HEK293 (cell line): ENCODE measurements around the gene VPS37C.
"Not testable (repeated sequence)": the region's sequence is repeated elsewhere in the genome, so short reads cannot be mapped to it uniquely, and the experiment has no call there.

ENCODE experiments used
- CTCF ChIA-PET: fragments of 350-600 bp; formaldehyde crosslinking; extraction: SDS; loops from one replicate; lab custom pipeline; 2021; ENCODE audit warnings: antibody characterized with exemption; lab: Yijun Ruan, JAX
- POLR2A ChIA-PET: fragments of 300-600 bp; formaldehyde crosslinking; extraction: SDS; loops from one replicate; lab custom pipeline; 2020; ENCODE audit warnings: antibody characterized with exemption, inconsistent platforms; lab: Yijun Ruan, JAX
- H3K27ac ChIP-seq: fragments of 200-500 bp; sonication (Bioruptor generic); 2 replicates; pipeline ENCODE4 v1.5.1; 2014; ENCODE audit warnings: low read depth, low read length, control low read depth, inconsistent platforms; ENCODE audit errors: extremely low read depth
- H3K36me3 ChIP-seq, 2 experiments: fragments of 200-500 bp in 1 of 2; sonication (Bioruptor generic) in 1 of 2; 1 replicate in 1 of 2; 2 replicates in 1 of 2; pipeline ENCODE4 v1.5.1; 2014 to 2017; ENCODE audit warnings: inconsistent platforms in 2 of 2, low read length in 2 of 2; ENCODE audit not compliant: control insufficient read depth in 2 of 2, insufficient read depth in 1 of 2
- H3K4me1 ChIP-seq: fragments of 200-500 bp; sonication (Bioruptor generic); 2 replicates; pipeline ENCODE4 v1.5.1; 2014; ENCODE audit warnings: mild to moderate bottlenecking, low read length, inconsistent platforms; ENCODE audit not compliant: control insufficient read depth, insufficient read depth
- H3K4me3 ChIP-seq: 2 replicates; pipeline ENCODE4 v1.5.1; 2011; ENCODE audit warnings: low read depth, mild to moderate bottlenecking, control low read depth, low read length, moderate library complexity
- H3K9me3 ChIP-seq: fragments of 200-500 bp; sonication (Bioruptor generic); 2 replicates; pipeline ENCODE4 v1.5.1; 2014; ENCODE audit warnings: low read depth, low read length, inconsistent platforms; ENCODE audit not compliant: control insufficient read depth, insufficient read depth
- EGR2 ChIP-seq: fragments of 450-650 bp; formaldehyde crosslinking; IDR thresholded peaks from 2 replicates; pipeline ENCODE4 v1.5.1; 2016; ENCODE audit warnings: low read depth, missing biosample characterization, missing genetic modification characterization
- ELK4 ChIP-seq: IDR thresholded peaks from 2 replicates; pipeline ENCODE4 v1.6.1; 2011; ENCODE audit warnings: mild to moderate bottlenecking, low read depth, low read length, borderline replicate concordance
- KLF10 ChIP-seq: fragments of 450-650 bp; IDR thresholded peaks from 2 replicates; pipeline ENCODE4 v1.5.1; 2018; ENCODE audit warnings: missing biosample characterization, mild to moderate bottlenecking, missing genetic modification characterization
- KLF9 ChIP-seq: fragments of 450-650 bp; formaldehyde crosslinking; IDR thresholded peaks from 2 replicates; pipeline ENCODE4 v1.5.1; 2016; ENCODE audit warnings: missing biosample characterization, missing genetic modification characterization, low read depth
- MYNN ChIP-seq: fragments of 450-650 bp; formaldehyde crosslinking; IDR thresholded peaks from 2 replicates; pipeline ENCODE4 v1.5.1; 2016; ENCODE audit warnings: missing biosample characterization, missing genetic modification characterization, borderline replicate concordance
- WT1 ChIP-seq: fragments of 450-650 bp; formaldehyde crosslinking; IDR thresholded peaks from 2 replicates; pipeline ENCODE4 v1.5.1; 2016; ENCODE audit warnings: missing biosample characterization, missing genetic modification characterization
- ZFHX2 ChIP-seq: fragments of 450-650 bp; formaldehyde crosslinking; conservative IDR thresholded peaks from 2 replicates; pipeline ENCODE4 v1.5.1; 2016; ENCODE audit warnings: missing biosample characterization, missing genetic modification characterization
- ZNF37A ChIP-seq: fragments of 450-650 bp; IDR thresholded peaks from 2 replicates; pipeline ENCODE4 v1.5.1; 2018; ENCODE audit warnings: missing biosample characterization, missing genetic modification characterization
- ZNF677 ChIP-seq: fragments of 450-650 bp; IDR thresholded peaks from 2 replicates; pipeline ENCODE4 v1.5.0; 2018; ENCODE audit warnings: missing biosample characterization, mild to moderate bottlenecking, missing genetic modification characterization, moderate library complexity
- TF ChIP-seq, protein P1 (sequence below): fragments of 450-650 bp; formaldehyde crosslinking; IDR thresholded peaks from 2 replicates; pipeline ENCODE4 v1.5.1; 2017; ENCODE audit warnings: missing biosample characterization, missing genetic modification characterization
- TF ChIP-seq, protein P2 (sequence below): fragments of 450-650 bp; IDR thresholded peaks from 2 replicates; pipeline ENCODE4 v1.5.1; 2018; ENCODE audit warnings: missing biosample characterization, mild to moderate bottlenecking, missing genetic modification characterization

VPS37C gene

GRCh38 chr11:61161190-61162091 lies at the start of gene VPS37C (continued):
- TF ChIP-seq ZFHX2 (tag by site-specific recombination) (peak; percentile 84), KLF10 (tag by site-specific recombination) (peak; percentile 77; the same call in 1 of the 2 replicates), ZNF677 (tag by site-specific recombination) (no peak), WT1 (tag by site-specific recombination) (no peak; the same call in 1 of the 2 replicates), KLF9 (tag by site-specific recombination) (peak; percentile 82), EGR2 (tag by site-specific recombination) (0 out of 2 replicates have a peak, but pooled peaks have one; percentile 21), ZNF37A (tag by site-specific recombination) (no peak), MYNN (no peak), ELK4 (peak; percentile 64; the same call in 1 of the 2 replicates)
- TF ChIP-seq, protein P1, sequence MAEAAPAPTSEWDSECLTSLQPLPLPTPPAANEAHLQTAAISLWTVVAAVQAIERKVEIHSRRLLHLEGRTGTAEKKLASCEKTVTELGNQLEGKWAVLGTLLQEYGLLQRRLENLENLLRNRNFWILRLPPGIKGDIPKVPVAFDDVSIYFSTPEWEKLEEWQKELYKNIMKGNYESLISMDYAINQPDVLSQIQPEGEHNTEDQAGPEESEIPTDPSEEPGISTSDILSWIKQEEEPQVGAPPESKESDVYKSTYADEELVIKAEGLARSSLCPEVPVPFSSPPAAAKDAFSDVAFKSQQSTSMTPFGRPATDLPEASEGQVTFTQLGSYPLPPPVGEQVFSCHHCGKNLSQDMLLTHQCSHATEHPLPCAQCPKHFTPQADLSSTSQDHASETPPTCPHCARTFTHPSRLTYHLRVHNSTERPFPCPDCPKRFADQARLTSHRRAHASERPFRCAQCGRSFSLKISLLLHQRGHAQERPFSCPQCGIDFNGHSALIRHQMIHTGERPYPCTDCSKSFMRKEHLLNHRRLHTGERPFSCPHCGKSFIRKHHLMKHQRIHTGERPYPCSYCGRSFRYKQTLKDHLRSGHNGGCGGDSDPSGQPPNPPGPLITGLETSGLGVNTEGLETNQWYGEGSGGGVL (tag by site-specific recombination), result peak; percentile 10; the same call in 1 of the 2 replicates
- TF ChIP-seq, protein P2, sequence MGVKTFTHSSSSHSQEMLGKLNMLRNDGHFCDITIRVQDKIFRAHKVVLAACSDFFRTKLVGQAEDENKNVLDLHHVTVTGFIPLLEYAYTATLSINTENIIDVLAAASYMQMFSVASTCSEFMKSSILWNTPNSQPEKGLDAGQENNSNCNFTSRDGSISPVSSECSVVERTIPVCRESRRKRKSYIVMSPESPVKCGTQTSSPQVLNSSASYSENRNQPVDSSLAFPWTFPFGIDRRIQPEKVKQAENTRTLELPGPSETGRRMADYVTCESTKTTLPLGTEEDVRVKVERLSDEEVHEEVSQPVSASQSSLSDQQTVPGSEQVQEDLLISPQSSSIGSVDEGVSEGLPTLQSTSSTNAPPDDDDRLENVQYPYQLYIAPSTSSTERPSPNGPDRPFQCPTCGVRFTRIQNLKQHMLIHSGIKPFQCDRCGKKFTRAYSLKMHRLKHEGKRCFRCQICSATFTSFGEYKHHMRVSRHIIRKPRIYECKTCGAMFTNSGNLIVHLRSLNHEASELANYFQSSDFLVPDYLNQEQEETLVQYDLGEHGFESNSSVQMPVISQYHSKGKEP (tag by site-specific recombination), result 0 out of 2 replicates have a peak, but pooled peaks have one; percentile 20

- POLR2A ChIA-PET, H3K36me3 ChIP-seq, CTCF ChIA-PET, H3K4me3 ChIP-seq, H3K27ac ChIP-seq, H3K9me3 ChIP-seq, H3K4me1 ChIP-seq: not testable (repeated sequence)
Measured at GRCh38 chr11:61210629-61211028, 49.4 kb upstream of the VPS37C start.

- H3K9me3 ChIP-seq, CTCF ChIA-PET, H3K36me3 ChIP-seq, POLR2A ChIA-PET, H3K4me3 ChIP-seq, H3K27ac ChIP-seq, H3K4me1 ChIP-seq: not testable (repeated sequence)
Measured at GRCh38 chr11:61207636-61208310, 46.5 kb upstream of the VPS37C start.

- H3K4me1 ChIP-seq, H3K9me3 ChIP-seq, H3K27ac ChIP-seq, CTCF ChIA-PET, POLR2A ChIA-PET, H3K36me3 ChIP-seq, H3K4me3 ChIP-seq: not testable (repeated sequence)
Measured at GRCh38 chr11:61204502-61205059, 43.4 kb upstream of the VPS37C start.

GRCh38 chr11:61203873-61204272 lies 42.6 kb upstream of the VPS37C start:
- H3K9me3 ChIP-seq, CTCF ChIA-PET, H3K4me3 ChIP-seq, H3K27ac ChIP-seq, H3K4me1 ChIP-seq, H3K36me3 ChIP-seq, POLR2A ChIA-PET: not testable (repeated sequence)

DNA sequence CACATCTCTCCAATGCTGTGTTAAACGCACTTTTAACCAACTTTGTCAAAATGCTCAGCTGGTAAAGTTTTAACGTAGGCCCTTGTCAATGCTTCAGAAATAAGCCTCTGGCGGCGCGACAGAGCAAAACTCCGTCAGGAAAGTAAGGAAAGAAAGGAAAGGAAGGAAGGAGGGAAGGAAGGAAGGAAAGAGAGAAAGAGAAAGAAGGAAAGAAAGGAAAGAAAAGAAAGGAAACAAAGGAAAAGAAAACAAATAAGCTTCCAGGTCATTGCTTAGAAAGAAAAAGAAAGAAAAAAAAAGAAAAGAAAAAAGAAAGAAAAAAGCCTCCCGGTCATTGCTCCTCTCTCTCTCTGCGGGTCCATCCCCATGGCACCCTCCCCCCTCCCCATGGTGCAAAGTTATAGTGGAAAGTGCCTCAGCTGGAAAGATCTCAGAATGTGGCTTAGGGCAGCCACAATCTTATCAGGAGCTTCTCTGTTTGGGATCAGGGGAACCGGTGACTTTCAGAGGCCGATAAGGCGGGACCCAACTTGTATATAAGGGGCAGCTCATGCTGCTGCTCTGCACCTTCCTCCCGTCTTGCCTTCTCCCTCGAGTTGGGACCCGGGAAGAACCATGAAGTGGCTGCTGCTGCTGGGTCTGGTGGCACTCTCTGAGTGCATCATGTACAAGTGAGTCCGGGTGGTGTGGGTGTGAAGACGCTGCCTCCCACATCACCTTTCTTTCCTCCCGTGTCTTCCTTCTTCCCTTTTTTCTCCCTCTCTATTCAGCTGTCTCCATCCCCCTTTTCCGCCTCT lies 41.9 kb upstream of the VPS37C start, which contains the start of gene PGA3:
Gene PGA3, plus strand, starts transcription at position 566 of the 797 bp plus-strand sequence. Its CDS starts 50 bp downstream, at position 616.
- H3K9me3 ChIP-seq, CTCF ChIA-PET, POLR2A ChIA-PET, H3K4me1 ChIP-seq, H3K36me3 ChIP-seq, H3K4me3 ChIP-seq, H3K27ac ChIP-seq: not testable (repeated sequence)
